GM19099 (cell line): ENCODE measurements around the gene VSNL1.

Experiments used
- POLR2A ChIP-seq: IDR thresholded peaks from 3 replicates; pipeline ENCODE4 v1.6.1; 2011; ENCODE audit warnings: low read depth; ENCODE audit not compliant: insufficient read length; ENCODE audit errors: extremely low read depth

The VSNL1 gene

DNA sequence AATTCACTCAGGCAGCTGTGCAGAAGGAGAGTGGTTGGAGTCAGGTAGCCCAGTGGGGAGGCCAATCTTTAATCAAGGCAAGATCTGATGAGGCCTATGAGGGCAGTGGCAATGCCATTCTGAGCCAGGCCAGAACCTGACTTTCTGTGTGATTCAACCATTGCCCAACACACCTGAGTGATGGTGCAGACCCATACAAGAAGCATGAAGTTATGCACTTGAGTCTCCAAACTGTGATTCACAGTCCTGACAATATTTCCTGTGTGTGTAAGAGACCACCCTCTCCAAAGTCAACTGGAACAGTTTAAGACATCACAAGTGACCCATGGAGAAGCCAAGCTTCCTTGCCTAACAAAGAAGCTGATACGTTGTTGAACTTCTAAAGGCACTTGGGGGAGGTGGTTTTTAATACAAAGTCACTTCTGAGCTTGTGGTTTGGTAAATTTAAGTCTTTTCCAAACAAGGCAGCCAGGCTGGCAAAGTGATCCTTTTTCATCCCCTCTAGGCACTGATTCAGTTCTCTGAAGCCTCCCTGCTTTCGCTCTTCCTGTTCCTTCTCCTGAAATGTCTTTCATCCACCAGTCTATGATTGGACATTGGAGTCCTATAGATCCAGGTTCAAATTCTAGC lies 49.0 kb downstream of the VSNL1 start:
- TF ChIP-seq POLR2A, result no peak

DNA sequence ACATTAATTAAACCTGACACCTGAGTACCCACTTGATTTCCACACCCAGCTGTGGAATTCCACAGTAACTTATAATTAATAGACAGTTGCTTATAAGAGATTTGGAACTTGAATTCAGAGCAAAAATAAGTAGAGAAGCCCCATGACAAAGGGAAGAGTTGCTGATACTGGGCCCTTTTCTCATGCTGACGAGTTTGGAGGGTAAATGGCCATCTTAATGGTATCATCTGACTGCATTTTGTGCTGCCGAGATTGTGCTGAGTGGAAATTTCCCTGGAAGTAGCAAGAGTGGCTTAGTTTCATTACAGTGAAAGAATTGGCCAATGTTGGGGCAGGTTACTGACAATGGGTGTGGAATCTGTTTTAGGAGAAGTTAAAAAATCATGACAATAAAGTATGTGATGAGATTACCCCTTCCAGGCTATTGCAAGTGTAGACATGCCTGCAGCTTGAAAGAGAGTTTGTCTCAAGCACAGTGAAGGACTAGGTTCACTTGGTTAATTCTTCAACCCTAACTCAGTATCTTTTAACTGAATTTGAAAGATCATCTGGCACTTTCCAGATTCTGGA lies 49.9 kb downstream of the VSNL1 start:
- TF ChIP-seq POLR2A, result no peak

GRCh38 chr2:17591846-17592245 lies 51.4 kb downstream of the VSNL1 start:
- no peak for TF ChIP-seq POLR2A

GRCh38 chr2:17592731-17593409 lies 52.4 kb downstream of the VSNL1 start:
- no peak for TF ChIP-seq POLR2A

DNA sequence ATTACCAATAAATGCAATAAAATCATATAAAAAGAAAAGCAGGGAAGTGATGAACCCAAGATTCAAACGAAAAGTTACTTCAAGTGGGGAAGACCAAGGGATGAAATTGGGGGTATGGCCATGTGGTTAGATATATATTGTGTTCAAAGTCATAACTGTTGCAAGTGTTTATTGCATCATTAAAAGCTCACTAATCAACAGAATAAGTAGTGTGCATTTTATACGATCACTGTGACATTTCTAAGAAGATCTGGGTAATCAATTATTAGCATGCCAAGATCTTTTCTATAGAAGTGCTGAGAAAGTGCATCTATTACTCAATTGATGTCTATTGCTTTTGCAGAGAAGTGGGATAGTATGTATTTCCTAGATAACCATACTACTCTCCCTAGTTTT lies 52.9 kb downstream of the VSNL1 start:
- no peak for TF ChIP-seq POLR2A

GRCh38 chr2:17593841-17594491 lies 53.5 kb downstream of the VSNL1 start:
- no peak for TF ChIP-seq POLR2A

DNA sequence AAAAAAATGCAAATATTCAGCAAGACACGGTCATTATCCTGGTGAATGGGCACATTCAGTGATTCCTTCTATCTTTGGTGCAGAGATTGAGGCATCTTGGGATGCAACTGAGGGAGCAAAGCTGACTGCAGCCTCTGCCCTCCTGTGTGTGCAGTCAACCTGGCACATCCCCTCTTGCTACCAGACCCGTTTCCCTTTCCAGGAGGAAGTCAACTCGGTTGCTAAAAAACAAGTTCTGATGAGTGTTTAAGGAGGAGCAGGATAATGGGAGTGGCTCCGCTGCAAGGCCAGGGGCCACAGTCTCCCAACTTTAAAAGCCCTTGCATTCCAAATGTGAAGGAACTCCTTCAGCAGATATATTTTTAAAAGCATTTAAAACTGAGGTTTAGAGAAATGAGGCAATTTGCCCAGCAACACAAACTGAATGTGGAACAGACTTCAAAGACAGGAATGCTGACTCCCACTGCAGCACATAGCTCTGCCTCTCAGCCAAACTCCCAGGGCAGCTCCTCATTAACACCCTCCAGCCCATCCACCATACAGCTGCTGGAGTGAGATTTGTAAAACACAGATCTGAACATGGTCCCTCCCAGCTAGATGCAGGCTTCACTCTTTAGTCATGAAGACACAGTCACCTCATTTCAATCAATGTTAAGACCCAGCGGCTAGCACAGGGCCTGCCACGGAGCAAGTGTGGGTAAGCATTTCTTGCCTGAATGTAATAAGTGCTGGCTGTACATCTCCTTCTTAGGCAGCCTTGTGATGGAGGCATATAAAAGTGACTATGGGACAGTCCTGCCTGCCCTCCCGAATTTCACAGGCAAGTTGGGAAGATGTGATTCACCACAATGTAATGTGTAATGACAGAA lies 54.3 kb downstream of the VSNL1 start:
- TF ChIP-seq POLR2A, result no peak

DNA sequence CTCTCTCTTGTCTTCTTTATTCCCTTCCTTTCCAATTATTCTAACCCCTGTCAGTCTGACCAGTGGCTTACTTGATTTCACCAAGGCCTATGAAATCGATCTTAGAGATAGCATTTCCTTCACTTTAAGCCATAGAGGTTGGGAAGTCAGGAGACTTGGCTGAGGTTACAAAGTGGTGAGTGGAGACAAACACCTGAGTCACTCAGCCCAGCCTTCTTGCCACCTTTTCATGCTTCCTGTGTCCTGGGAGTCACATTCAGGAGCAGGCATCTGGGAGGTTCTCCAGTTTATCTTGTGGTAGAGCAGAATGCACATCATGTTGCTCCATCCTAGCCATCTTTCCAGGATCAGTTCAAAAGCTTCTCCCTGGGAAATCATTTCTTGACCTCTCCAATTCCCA lies 59.1 kb downstream of the VSNL1 start:
- no peak for TF ChIP-seq POLR2A

DNA sequence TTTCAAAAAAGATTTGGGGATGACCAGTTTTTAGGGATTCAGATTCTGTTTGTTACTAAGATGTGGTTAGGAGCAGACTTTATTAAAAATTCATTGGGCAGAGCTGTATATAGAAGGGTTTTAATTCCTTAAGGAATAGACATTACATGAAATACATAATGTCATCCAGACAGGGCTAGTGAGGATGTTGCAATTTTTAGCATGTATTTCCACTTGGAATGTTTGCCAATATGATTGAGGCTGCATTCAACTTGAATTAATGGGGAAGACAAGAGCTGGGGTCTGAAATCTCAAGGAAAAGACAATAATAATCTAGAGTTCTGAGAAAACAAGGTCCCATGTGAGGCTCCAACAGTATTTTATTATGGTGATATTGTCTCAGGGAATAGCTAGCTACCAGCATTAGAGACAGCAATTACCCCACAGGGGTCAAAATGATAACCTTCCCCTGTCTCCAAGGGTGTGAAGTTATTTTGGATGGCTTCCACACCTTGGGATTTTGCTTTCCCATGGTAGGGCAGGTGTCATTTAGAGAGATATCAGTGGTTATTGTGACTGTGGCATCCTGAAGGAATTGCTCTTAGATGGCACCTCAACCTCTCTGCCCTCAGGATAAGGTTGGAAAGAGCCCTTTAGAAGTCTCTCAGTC lies 60.2 kb downstream of the VSNL1 start:
- TF ChIP-seq POLR2A, result no peak

DNA sequence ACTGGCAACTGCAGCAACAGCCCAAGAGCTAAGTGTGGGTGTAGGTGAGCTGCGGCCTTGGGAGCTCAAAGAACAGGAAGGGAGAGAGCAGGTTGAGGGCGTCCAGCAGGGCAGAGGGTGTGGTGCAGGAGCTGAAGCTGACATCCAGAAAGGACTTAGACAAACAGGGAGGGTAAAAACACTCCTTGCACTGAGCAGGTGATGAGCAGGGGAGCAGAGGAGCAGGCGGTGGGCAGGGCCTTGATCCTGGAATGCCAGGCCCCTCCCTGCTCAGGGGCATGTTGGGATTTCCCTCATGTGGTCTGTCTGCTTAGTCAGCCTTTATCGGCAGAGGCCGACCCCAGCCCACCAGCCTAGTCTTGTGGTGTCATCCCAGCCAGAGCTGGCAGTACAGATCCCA lies 63.6 kb downstream of the VSNL1 start:
- no peak for TF ChIP-seq POLR2A

GRCh38 chr2:17605696-17606095 lies 65.2 kb downstream of the VSNL1 start:
- no peak for TF ChIP-seq POLR2A

DNA sequence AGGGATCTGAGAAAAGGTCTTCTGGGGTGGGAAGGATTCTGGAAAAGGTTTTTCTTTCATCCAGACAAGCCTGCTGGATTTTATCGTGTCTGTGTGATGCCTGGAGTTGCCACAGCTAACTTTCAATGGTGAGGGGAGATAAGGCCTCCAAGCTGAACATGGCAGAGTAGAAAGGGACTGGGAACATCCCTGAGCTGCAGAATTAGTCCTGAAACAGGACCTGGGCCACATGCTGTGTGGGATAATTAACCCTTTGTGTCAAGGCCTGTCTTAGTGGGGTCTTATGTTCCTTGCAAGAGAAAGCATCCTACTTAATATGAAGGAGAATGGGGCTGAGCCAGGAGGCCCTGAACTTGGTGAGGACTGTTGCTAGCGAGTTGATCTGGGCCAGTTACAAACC lies 66.4 kb downstream of the VSNL1 start:
- TF ChIP-seq POLR2A, result no peak

DNA sequence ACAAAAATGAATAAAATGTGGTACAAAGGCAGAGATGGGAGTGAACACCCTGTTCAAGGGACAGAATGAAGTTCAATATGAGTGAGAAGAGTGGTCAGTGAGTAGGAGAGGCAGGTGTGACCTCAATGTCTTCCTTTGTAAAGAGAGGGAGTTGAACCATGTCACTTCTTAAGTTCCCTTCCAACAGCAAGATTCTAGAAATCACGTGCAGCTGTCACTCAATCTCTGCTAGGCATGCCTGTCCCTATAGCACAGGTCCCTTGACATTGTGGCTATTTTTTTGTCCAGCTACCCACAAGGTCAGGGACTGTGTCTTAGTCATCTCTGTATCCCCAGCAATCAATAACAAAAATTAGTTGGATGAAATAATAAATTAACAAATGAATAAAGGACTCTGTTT lies 66.9 kb downstream of the VSNL1 start:
- no peak for TF ChIP-seq POLR2A

DNA sequence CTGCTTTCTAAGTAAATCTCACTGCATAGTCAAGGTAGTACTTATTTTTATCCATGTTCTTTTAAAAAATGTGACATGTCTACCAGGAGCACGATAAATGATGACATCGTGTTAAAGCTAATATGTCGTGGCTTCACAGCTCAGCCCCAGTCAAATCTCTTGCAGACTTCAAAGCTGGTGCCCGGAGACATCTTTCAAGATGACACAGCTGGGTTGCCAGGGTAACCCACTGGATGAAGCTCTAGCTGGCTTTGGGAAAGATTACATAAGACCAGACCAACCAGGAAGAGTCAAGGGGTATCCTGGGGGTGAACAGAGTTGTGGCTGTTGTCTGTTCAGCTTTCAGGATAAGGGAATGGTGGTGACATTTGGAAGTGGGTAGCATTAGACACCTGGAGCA lies 67.8 kb downstream of the VSNL1 start:
- TF ChIP-seq POLR2A, result no peak
